Gastroesophageal sphincter (tissue), 4 donors: ENCODE data around the gene SULT1A4. TPM values are rescaled to one million over a fixed set of nuclear protein-coding genes. Genes with fewer than 3 reads are reported as not detected.
"Not testable (repeated sequence)": the region's sequence is repeated elsewhere in the genome, so short reads cannot be mapped to it uniquely, and the experiment has no call there.

Experiments
- ATAC-seq: fragments of 150-250 bp; one replicate; pipeline ENCODE4 v1.9.1; 2016; ENCODE audit warnings: mild to moderate bottlenecking, moderate library complexity
- H3K27ac ChIP-seq, 4 donors: fragments of 200-600 bp; sonication (generic) in 3 of 4; 1 replicate in 3 of 4; 2 replicates in 1 of 4; pipeline ENCODE4 v1.5.1; 2016 to 2019
- H3K27me3 ChIP-seq: fragments of 200-600 bp; sonication (generic); one replicate; pipeline ENCODE4 v1.5.1; 2019
- H3K36me3 ChIP-seq, 2 donors: fragments of 200-600 bp; sonication (generic); one replicate each; pipeline ENCODE4 v1.5.1; 2019; ENCODE audit warnings: control low read depth in 1 of 2
- H3K4me1 ChIP-seq, 3 donors: fragments of 200-600 bp; sonication (generic); 1 replicate in 2 of 3; 2 replicates in 1 of 3; pipeline ENCODE4 v1.5.1; 2016 to 2019; ENCODE audit warnings: control low read depth in 2 of 3
- H3K4me3 ChIP-seq, 2 donors: fragments of 200-600 bp; sonication (generic); one replicate each; pipeline ENCODE4 v1.5.1; 2019; ENCODE audit warnings: mild to moderate bottlenecking in 1 of 2, moderate library complexity in 1 of 2
- H3K9me3 ChIP-seq, 3 donors: fragments of 200-600 bp; sonication (generic); one replicate each; pipeline ENCODE4 v1.5.1; 2017 to 2019; ENCODE audit warnings: control low read depth in 2 of 3
- WGBS, 2 donors: methylation state at CpG; one replicate each; pipeline ENCODE4 v1.1.5; 2018; ENCODE audit warnings: low coverage in 1 of 2; 5-methylcytosine and 5-hydroxymethylcytosine counted together
- total RNA-seq, 4 donors: library from RNA; depleted of rRNA; stranded (reverse); fragments of >200 nt; gene quantifications; one replicate each; pipeline ENCODE4 v1.1.0, GENCODE V29; 2016

Gene SULT1A4
- 10 to 100 TPM; 10.3 to 22.2 (median 14.8) TPM for total RNA-seq

DNA sequence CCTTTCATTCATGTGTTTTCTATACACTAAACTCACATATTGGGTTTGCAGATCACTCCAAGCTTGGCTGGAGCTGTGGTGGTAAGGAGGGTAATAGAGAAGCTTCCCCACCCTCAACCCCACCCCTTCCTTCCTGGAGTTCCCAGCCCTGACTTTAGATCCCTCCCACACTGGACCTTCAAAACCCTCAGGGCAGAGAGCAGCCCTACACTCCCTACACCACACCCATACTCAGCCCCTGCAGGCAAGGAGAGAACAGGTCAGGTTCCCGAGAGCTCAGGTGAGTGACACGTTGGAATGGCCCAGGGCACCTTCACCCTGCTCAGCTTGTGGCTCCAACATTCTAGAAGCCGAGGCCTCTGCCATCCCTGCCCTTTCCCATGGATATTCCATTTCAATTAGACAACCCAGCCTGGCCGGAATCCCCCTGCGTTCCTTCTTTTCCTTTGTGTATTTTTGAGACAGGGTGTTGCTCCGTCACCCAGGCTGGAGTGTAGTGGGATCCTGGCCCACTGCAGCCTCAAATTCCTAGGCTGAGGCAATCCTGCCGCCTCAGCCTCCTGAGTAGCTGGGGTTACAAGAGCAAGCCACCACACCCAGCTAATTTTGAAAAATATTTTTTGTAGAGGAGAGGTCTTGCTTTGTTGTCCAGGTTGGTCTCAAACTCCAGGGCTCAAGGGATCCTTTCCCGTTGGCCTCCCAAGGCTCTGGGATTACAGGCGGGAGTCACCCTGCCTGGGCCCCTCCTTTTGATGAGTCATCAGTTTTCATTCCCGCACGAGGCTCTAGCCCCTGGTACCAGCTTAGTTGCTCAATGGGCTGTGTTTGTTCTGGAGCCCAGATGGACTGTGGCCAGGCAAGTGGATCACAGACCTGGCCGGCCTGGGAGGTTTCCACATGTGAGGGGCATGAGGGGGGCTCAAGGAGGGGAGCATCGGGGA is at the start of gene SULT1A4:
TSS of gene SULT1A4 (plus strand) at position 208 of the 941 bp plus-strand sequence. CDS start 1,473 bp downstream, outside the sequence.
- not testable (repeated sequence) for H3K27me3 ChIP-seq, H3K27ac ChIP-seq, H3K36me3 ChIP-seq, H3K9me3 ChIP-seq, H3K4me3 ChIP-seq, H3K4me1 ChIP-seq
- ATAC-seq = peak; percentile 77
- WGBS, 2 donors = no CpG with 5 or more reads among the region's 13 CpGs

DNA sequence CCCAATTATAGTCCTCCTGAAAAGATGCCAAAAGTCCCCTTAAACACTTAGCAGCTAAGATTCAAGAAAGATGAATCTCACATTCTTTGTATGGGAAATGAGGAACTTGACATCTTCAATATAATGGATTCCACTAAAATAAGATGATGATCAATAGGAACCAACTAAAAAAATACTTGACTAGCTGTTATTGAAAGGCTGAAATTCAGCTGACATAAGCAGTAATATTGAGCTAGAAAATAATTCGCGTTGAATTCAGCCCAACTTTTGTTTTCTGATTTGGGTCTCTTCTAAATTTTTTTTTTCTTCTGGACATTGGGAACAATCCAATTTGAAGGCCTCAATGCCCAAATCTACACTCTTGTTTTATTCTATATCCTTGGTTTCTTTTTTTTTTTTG is 36.1 kb upstream of the SULT1A4 start:
- not testable (repeated sequence) for H3K4me3 ChIP-seq, H3K36me3 ChIP-seq, ATAC-seq, H3K27me3 ChIP-seq, H3K9me3 ChIP-seq, H3K4me1 ChIP-seq, H3K27ac ChIP-seq
- 97% methylated on average over 2 of the region's 2 CpGs; no CpG with 5 or more reads in 1 of the 2 donors for WGBS, 2 donors

DNA sequence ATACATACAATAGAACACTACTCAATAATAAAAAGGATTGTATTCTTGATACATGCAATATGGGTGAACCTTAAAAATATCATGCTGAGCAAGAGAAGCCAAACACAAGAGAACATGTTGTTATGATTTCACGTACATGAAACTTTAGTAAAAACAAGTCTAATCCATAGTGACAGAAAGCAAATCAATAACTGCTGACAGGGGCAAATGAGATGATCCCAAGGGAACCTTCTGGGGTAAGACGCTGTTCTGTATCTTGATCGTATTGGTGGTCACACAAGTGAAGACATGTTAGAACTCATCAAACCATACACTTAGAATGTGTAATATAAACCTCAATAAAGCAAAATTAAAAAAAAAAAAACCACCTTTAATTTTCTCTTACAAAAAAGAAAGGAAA is 34.3 kb upstream of the SULT1A4 start:
- H3K36me3 ChIP-seq, H3K27ac ChIP-seq, H3K4me3 ChIP-seq, ATAC-seq, H3K9me3 ChIP-seq, H3K27me3 ChIP-seq, H3K4me1 ChIP-seq: not testable (repeated sequence)
- WGBS, 2 donors = 91% methylated on average over 3 of the region's 3 CpGs; no CpG with 5 or more reads in 1 of the 2 donors

DNA sequence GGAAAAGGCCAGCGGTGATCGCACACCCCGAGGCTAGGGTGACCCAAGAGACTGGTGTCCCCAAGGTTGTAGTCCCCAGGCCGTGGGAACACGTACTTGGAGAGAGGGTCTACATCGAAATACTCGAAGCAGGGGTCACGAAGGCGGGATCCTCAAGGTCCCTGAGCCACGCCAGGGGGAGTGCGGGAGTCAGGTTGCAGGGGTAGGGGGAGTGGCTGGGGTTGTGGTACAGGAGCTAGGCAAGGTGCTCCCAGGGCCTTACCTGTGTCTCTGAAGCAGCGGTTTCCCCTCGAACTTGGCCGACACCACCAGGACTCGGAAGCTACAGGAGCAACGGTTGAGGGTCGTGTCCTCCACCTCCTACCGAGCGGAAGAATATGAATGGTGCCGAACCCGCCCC is 6.0 kb upstream of the SULT1A4 start:
- H3K27ac ChIP-seq, H3K27me3 ChIP-seq, H3K36me3 ChIP-seq, H3K9me3 ChIP-seq, ATAC-seq, H3K4me1 ChIP-seq, H3K4me3 ChIP-seq: not testable (repeated sequence)
- no CpG with 5 or more reads among the region's 21 CpGs for WGBS, 2 donors

DNA sequence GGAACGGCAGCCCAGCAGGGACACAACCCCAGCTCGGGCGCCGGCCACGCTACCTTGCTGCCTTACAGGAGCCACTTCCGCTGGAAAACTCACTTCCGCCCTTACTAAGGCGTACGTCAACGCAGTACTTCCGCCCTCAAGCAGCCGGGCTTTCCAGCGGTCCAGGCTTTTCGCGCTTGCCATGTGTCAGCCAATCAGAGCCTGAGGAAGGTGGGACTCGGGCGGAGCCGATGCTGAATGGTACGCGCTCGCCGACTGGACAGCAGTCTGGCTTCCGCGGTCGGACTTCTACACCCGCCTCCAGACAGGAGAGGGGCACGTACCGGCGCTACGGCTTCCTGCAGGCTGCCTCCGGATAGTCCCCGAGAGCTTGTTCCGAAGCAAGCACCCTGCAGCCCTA is 5.4 kb upstream of the SULT1A4 start, which contains the start of the genes BOLA2 and SLX1B:
TSS of gene BOLA2 (minus strand) at position 83 of the 400 bp plus-strand sequence. CDS start 98 bp downstream, outside the sequence.
TSS of gene SLX1B (plus strand) at position 265 of the 400 bp plus-strand sequence.
- not testable (repeated sequence) for H3K27me3 ChIP-seq, H3K36me3 ChIP-seq, H3K4me3 ChIP-seq, H3K27ac ChIP-seq, H3K9me3 ChIP-seq, H3K4me1 ChIP-seq
- no CpG with 5 or more reads among the region's 33 CpGs for WGBS, 2 donors
- peak; percentile 98 for ATAC-seq

DNA sequence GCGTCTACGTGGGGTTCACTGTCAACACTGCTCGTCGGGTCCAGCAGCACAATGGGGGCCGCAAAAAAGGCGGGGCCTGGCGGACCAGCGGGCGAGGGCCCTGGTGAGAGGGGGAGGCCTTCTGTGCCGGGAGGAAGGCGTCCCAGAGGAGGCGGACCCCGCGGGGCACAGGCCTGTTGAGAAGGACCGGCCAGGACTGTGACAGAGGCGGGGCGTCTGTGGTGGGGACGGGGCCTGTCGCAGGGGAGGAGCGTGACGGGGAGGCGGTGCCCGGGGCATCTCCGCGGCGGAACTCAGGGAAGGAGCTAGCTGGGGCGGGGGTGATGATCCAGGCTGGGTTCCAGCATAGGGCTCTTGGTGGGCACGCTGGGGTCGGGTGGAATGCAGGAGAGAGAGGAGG is 4.9 kb upstream of the SULT1A4 start:
- ATAC-seq = peak; percentile 72
- H3K27ac ChIP-seq = not testable (repeated sequence)
- WGBS, 2 donors = no CpG with 5 or more reads among the region's 29 CpGs

DNA sequence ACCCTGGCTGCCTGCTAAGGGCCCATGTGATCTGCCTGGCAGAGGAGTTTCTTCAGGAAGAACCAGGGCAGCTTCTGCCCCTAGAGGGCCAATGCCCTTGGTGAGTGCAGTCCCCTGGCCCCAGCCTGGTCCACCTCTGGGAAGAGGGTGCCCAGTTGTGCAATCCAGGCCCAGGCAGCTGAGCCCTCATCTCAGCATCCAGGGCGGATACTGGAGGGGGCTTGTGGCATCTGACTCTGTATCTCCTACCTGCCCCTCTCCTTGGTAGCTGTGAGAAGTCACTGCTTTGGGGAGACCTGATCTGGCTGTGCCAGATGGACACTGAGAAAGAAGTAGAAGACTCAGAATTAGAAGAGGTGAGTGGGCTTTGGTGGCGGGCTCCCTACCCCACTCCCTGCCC is 2.1 kb upstream of the SULT1A4 start:
- H3K4me1 ChIP-seq, H3K27me3 ChIP-seq, H3K36me3 ChIP-seq, H3K27ac ChIP-seq, H3K4me3 ChIP-seq, ATAC-seq, H3K9me3 ChIP-seq: not testable (repeated sequence)
- no CpG with 5 or more reads among the region's 2 CpGs for WGBS, 2 donors

More for the DNA sequence above, 4.9 kb upstream of the SULT1A4 start:
- not testable (repeated sequence) for H3K4me1 ChIP-seq, H3K27me3 ChIP-seq, H3K36me3 ChIP-seq, H3K9me3 ChIP-seq, H3K4me3 ChIP-seq

DNA sequence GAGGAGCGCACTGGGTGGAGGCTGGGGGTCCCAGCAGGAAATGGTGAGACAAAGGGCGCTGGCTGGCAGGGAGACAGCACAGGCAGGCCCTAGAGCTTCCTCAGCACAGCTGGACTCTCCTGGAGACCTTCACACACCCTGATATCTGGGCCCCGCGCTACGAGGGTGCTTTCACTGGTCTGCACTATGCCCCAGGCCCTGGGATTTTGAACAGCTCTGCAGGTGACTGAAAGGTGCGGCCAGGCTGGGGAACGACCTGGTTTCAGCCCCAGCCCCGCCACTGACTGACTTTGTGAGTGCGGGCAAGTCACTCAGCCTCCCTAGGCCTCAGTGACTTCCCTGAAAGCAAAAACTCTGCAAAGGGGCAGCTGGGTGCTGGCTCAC is 926 bp downstream of the SULT1A4 start:
- not testable (repeated sequence) for H3K9me3 ChIP-seq, H3K27me3 ChIP-seq, H3K36me3 ChIP-seq, H3K4me1 ChIP-seq, H3K4me3 ChIP-seq, H3K27ac ChIP-seq
- peak; percentile 10 for ATAC-seq
- WGBS, 2 donors = no CpG with 5 or more reads among the region's 9 CpGs

DNA sequence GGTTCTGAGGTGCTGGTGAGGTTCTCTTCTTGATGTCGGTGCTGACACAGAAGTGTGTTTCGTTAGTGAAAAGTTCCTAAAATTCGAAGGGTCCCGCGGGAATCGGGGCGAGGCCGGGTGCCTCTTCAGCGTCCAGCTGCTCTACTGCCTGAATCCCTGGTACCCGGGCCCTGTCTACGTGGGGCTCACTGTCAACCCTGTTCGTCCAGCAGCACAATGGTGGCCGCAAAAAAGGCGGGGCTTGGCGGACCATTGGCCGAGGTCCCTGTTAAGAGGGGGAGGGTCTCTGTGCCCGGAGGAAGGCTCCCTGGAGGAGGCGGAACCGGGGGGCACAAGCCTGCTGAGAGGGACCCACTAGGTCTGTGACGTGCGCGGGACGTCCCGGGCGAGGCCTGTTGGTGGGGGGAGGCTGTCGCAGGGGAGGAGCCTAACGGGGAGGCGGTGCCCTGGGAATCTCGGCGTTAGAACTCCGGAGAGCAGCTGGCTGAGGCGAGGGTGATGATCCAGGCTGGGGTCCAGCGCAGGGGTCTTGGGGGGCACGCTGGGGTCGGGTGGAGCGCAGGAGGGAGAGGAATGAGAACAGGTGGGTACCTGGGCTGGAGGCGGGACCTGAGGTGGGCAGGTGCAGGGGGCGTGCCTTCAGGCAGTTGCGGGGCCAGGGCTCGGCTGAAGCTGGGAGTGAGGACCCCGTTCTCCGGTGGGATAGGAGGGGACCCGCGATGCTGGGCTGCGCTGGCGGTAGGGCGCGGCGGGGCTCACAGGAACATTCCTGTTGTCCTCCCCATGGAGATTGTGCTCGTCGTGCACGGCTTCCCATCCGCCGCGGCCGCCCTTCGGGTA is 6.5 kb downstream of the SULT1A4 start:
- H3K27me3 ChIP-seq, H3K36me3 ChIP-seq, H3K4me3 ChIP-seq, H3K27ac ChIP-seq, H3K9me3 ChIP-seq, H3K4me1 ChIP-seq: not testable (repeated sequence)
- WGBS, 2 donors = no CpG with 5 or more reads among the region's 57 CpGs
- ATAC-seq = peak; percentile 74

DNA sequence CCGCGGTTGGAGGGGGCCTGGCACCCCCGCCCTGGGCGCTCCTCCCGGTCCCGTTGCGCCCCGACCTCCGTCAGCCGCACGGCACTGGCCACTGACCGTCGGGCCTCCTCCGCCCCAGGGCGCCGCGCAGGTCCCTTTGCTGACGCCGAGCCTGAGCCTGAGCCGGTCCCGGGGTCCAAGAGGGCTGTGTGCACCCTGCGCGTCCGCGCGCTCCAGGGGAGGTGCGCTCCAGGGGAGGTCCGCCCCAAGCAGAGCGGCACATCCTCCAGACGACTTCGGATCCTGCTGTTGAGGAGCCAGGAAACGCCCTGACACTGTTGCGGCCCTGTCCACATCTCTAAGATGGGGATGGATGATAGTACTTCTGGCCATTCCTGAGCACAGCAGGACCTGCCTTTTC is 7.2 kb downstream of the SULT1A4 start:
- not testable (repeated sequence) for H3K36me3 ChIP-seq, H3K27ac ChIP-seq, H3K4me3 ChIP-seq, H3K9me3 ChIP-seq, H3K27me3 ChIP-seq, H3K4me1 ChIP-seq
- WGBS, 2 donors = no CpG with 5 or more reads among the region's 33 CpGs
- ATAC-seq = peak; percentile 9

DNA sequence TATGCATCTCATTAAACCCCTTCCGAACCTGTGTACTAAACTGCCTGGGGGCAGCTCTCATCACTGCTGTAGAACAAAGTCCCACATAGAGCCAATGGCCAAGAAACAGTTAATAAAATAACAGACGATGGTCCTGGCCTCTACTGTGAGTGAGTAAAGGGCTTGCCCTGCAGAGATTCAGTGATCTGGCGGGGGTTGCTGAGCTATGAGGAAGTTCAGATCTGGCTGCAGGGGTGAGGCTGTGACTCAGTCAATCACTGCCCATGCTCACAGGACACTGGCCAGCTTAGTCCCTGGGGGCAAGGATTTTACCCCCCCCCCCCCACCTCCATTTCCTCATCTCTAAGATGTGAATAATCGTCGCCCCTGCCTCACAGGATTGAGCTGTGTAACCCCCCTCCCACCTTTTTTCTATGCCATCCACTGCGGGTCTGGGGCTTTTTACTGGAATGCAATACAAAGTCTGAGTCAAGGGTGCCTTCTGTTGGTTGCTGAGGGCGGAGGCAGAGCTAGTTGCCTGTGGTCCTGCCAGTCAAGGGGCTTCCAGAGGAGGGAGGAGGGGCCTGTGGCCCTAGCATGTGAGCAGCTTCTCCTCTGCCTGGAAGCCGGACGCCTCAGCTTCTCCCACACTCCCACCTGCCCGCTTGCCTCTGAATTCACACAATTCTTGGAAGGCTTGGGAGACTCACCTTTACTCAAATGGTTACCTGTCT is 8.1 kb downstream of the SULT1A4 start:
- not testable (repeated sequence) for H3K27ac ChIP-seq, H3K36me3 ChIP-seq, H3K27me3 ChIP-seq, H3K9me3 ChIP-seq, H3K4me3 ChIP-seq, ATAC-seq, H3K4me1 ChIP-seq
- WGBS, 2 donors = no CpG with 5 or more reads among the region's 10 CpGs
